Gastroesophageal sphincter (tissue), 4 donors: ENCODE results near the gene MRPS30. TPM values are rescaled to one million over a fixed set of nuclear protein-coding genes. Genes with fewer than 3 reads are reported as not detected.
A peak's percentile ranks its signal among the peaks of the same experiment; 100 is the strongest.
"Not testable (repeated sequence)": the region's sequence is repeated elsewhere in the genome, so short reads cannot be mapped to it uniquely, and the experiment has no call there.

Experiments used
- ATAC-seq: fragments of 150-250 bp; one replicate; pipeline ENCODE4 v1.9.1; 2016; ENCODE audit warnings: mild to moderate bottlenecking, moderate library complexity
- H3K27ac ChIP-seq, 4 donors: fragments of 200-600 bp; sonication (generic) in 3 of 4; 1 replicate in 3 of 4; 2 replicates in 1 of 4; pipeline ENCODE4 v1.5.1; 2016 to 2019
- H3K27me3 ChIP-seq: fragments of 200-600 bp; sonication (generic); one replicate; pipeline ENCODE4 v1.5.1; 2019
- H3K36me3 ChIP-seq, 2 donors: fragments of 200-600 bp; sonication (generic); one replicate each; pipeline ENCODE4 v1.5.1; 2019; ENCODE audit warnings: control low read depth in 1 of 2
- H3K4me1 ChIP-seq, 3 donors: fragments of 200-600 bp; sonication (generic); 1 replicate in 2 of 3; 2 replicates in 1 of 3; pipeline ENCODE4 v1.5.1; 2016 to 2019; ENCODE audit warnings: control low read depth in 2 of 3
- H3K4me3 ChIP-seq, 2 donors: fragments of 200-600 bp; sonication (generic); one replicate each; pipeline ENCODE4 v1.5.1; 2019; ENCODE audit warnings: mild to moderate bottlenecking in 1 of 2, moderate library complexity in 1 of 2
- H3K9me3 ChIP-seq, 3 donors: fragments of 200-600 bp; sonication (generic); one replicate each; pipeline ENCODE4 v1.5.1; 2017 to 2019; ENCODE audit warnings: control low read depth in 2 of 3
- EP300 ChIP-seq: sonication (generic); formaldehyde crosslinking; IDR thresholded peaks from one replicate; pipeline ENCODE4 v1.6.1; 2017; ENCODE audit warnings: antibody characterized with exemption, mild to moderate bottlenecking
- POLR2A ChIP-seq, 2 donors: fragments of 450-650 bp; IDR thresholded peaks; one replicate each; pipeline ENCODE4 v1.6.1; 2017; ENCODE audit warnings: antibody characterized with exemption in 2 of 2, mild to moderate bottlenecking in 2 of 2, moderate library complexity in 1 of 2
- POLR2AphosphoS5 ChIP-seq: sonication (generic); formaldehyde crosslinking; IDR thresholded peaks from one replicate; pipeline ENCODE4 v1.6.1; 2017; ENCODE audit warnings: antibody characterized with exemption
- WGBS, 2 donors: methylation state at CpG; one replicate each; pipeline ENCODE4 v1.1.5; 2018; ENCODE audit warnings: low coverage in 1 of 2; 5-methylcytosine and 5-hydroxymethylcytosine counted together
- total RNA-seq, 4 donors: library from RNA; depleted of rRNA; stranded (reverse); fragments of >200 nt; gene quantifications; one replicate each; pipeline ENCODE4 v1.1.0, GENCODE V29; 2016
- TF ChIP-seq, protein P1 (sequence below), 4 experiments: fragments of 200-600 bp in 2 of 4; fragments of 450-650 bp in 2 of 4; sonication (generic) in 1 of 4; IDR thresholded peaks; one replicate each; pipeline ENCODE4 v1.5.1; 2017 to 2019; ENCODE audit warnings: antibody characterized with exemption in 4 of 4, mild to moderate bottlenecking in 2 of 4, moderate library complexity in 2 of 4

Gene MRPS30
- total RNA-seq, 4 donors from 2014 or later, result 43.8 to 63.8 (median 58.6) TPM

DNA sequence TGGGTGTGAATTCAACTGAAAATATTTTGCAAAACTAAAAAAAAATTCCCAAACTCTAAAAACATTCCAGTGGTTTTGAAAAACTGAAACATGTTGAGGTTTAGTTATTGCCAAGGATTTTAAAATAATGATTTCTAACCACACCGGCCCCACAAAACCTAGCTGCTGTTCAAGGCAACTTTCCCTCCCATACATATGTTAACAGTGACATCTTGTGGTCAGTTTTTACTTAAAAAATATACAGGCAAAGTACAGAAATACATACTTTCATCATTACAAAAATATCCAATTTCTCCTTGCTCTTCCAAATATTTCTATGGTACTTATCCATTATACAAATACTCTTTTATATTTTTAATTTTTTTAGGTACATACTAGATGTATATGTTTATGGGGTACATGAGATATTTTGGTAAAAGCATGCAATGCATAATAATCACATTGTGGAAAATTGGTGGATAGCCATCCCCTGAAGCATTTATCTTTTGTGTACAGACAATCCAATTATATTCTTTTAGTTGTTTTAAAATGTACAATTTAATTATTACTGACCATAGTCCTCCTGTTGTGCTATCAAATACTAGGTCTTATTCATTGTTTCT is 34.4 kb upstream of the MRPS30 start:
- no peaks in the 10 kb centered on the region for H3K36me3 ChIP-seq
- TF ChIP-seq POLR2AphosphoS5, result no peak
- TF ChIP-seq, protein P1, sequence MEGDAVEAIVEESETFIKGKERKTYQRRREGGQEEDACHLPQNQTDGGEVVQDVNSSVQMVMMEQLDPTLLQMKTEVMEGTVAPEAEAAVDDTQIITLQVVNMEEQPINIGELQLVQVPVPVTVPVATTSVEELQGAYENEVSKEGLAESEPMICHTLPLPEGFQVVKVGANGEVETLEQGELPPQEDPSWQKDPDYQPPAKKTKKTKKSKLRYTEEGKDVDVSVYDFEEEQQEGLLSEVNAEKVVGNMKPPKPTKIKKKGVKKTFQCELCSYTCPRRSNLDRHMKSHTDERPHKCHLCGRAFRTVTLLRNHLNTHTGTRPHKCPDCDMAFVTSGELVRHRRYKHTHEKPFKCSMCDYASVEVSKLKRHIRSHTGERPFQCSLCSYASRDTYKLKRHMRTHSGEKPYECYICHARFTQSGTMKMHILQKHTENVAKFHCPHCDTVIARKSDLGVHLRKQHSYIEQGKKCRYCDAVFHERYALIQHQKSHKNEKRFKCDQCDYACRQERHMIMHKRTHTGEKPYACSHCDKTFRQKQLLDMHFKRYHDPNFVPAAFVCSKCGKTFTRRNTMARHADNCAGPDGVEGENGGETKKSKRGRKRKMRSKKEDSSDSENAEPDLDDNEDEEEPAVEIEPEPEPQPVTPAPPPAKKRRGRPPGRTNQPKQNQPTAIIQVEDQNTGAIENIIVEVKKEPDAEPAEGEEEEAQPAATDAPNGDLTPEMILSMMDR (IDR thresholded peaks at IDR 0.05), result peak; percentile 18 to 60 (median 48)
- no peaks in the 10 kb centered on the region for H3K9me3 ChIP-seq
- no peaks in the 10 kb centered on the region for H3K4me1 ChIP-seq
- no peak for ATAC-seq
- H3K4me3 ChIP-seq, result no peak overlapping the region
- H3K27me3 ChIP-seq, result no peaks in the 10 kb centered on the region
- no peak overlapping the region for H3K27ac ChIP-seq
- 0% methylated on average over 1 of the region's 1 CpG for whole genome bisulfite sequencing, 2 donors

DNA sequence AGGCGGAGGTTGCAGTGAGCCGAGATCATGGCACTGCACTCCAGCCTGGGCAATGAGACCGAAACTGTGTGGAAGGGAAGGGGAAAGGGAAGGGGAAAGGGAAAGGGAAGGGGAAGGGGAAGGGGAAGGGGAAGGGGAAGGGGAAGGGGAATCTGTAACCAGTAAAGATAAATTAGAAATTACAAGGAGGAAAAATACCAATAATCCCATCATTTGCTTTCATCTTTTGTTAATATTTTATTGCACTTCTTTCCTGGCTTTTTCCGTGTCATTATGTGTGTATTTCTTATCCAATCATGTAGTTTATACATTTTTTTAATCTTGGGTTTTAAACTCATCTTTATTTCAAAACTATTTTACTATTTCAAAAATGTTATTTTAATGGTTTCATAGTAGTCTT is 29.6 kb upstream of the MRPS30 start:
- Histone ChIP-seq H3K4me3 (no peak overlapping the region), H3K27ac (no peak overlapping the region), H3K4me1 (no peaks in the 10 kb centered on the region), H3K9me3 (no peaks in the 10 kb centered on the region), H3K27me3 (no peaks in the 10 kb centered on the region), H3K36me3 (no peaks in the 10 kb centered on the region)
- TF ChIP-seq EP300, result no peak
- TF ChIP-seq, protein P1 (IDR thresholded peaks at IDR 0.05), result no peak
- TF ChIP-seq POLR2A (IDR thresholded peaks at IDR 0.05), result no peak
- no peak for TF ChIP-seq POLR2AphosphoS5
- ATAC-seq, result no peak
- whole genome bisulfite sequencing, 2 donors, result 95 to 100% methylated on average over 2 to 4 of the region's 4 CpGs

DNA sequence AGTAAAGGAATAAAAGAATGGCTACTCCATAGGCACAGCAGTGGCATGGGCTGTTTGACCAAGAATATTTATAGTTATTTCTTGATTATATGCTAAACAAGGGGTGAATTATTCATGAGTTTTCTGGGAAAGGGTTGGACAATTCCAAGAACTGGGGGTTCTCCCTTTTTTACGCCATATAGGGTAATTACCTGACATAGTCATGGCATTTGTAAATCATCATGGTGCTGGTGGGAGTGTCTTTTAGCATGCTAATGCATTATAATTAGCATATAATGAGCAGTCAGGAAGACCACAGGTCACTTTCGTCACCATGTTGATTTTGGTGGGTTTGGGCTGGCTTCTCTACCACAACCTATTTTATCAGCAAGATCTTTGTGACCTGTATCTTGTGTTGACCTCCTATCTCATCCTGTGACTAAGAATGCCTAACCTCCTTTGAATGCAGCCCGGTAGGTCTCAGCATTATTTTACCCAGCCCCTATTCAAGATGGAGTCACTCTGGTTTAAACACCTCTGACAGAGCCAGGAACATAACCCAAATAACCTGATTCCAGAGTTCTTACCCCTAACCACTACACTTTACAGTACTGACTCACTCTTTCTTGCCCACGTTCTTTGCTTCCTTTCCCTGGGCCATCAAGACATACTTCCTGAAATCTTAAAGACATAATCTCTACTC is 25.0 kb upstream of the MRPS30 start:
- 91 to 94% methylated on average over 3 to 4 of the region's 4 CpGs for WGBS, 2 donors
- H3K36me3 ChIP-seq, result no peaks in the 10 kb centered on the region
- no peaks in the 10 kb centered on the region for H3K9me3 ChIP-seq
- H3K4me3 ChIP-seq, result no peak overlapping the region
- no peaks in the 10 kb centered on the region for H3K27me3 ChIP-seq
- TF ChIP-seq, protein P1 (IDR thresholded peaks at IDR 0.05), result no peak
- no peak for TF ChIP-seq POLR2A (IDR thresholded peaks at IDR 0.05)
- TF ChIP-seq EP300, result no peak
- TF ChIP-seq POLR2AphosphoS5, result no peak
- ATAC-seq, result no peak
- H3K27ac ChIP-seq, result no peak overlapping the region
- H3K4me1 ChIP-seq, result no peaks in the 10 kb centered on the region

DNA sequence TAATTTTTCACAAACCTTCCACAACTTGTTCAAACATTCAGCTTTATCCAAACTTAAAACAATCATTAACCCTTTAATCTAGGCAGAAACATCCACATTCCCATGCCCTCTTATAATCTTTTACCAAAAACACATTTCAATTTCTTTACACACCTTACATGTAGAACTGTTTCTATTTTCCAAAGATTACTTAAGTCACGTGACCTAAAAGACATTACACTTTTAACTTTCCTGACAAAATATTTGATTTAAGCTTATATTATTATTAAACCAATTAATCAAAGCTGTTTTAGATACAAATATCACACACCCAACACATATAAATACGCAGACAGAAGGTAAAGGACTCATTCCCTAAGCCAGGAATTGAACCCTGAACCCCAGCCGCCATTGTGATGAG is 21.0 kb upstream of the MRPS30 start:
- TF ChIP-seq POLR2A (IDR thresholded peaks at IDR 0.05) (no peak), POLR2AphosphoS5 (no peak), EP300 (no peak)
- TF ChIP-seq, protein P1 (IDR thresholded peaks at IDR 0.05), result no peak

DNA sequence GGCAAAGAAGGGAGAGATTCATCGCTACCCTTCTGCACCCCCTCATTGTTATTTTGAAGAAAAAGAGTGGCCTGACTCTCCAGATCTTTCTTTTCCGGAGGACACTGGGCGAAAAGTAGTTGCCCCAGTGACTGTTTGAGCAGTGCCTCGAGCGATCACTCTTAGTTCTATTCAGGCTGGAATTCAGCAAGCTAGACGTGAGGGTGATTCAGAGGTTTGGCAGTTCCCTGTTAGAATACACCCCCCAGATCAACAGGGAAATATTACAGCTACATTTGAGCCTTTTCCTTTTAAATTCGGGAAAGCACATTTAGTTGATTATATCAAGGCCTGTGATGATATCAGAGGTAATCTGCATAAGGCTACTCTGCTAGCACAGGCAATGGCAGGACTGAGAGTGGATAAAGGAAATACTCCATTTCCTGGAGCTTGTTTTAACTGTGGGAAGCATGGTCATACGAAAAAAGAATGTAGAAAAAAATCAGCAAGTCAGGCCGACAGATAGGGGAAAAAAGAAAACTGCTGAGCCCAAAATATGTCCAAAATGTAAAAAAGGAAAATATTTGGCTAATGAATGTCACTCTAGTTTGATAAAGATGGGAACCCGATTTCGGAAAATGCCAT is 19.3 kb upstream of the MRPS30 start:
- WGBS, 2 donors, result 73 to 89% methylated on average over 6 to 11 of the region's 11 CpGs
- not testable (repeated sequence) for ATAC-seq, H3K27ac ChIP-seq, H3K4me3 ChIP-seq, H3K27me3 ChIP-seq, H3K4me1 ChIP-seq
- peaks cover 0 to 14% of the 10 kb centered on the region in 2 donors for H3K36me3 ChIP-seq
- peaks cover 0 to 16% (median 0%) of the 10 kb centered on the region in 3 donors for H3K9me3 ChIP-seq

More for the DNA sequence above, 21.0 kb upstream of the MRPS30 start:
- no peaks in the 10 kb centered on the region for H3K4me1 ChIP-seq
- peaks cover 0 to 7% (median 0%) of the 10 kb centered on the region in 3 donors for H3K9me3 ChIP-seq
- H3K4me3 ChIP-seq, result no peak overlapping the region
- no peak for ATAC-seq
- 86 to 93% methylated on average over 1 to 3 of the region's 3 CpGs for WGBS, 2 donors
- H3K36me3 ChIP-seq, result peaks cover 0 to 2% of the 10 kb centered on the region in 2 donors
- no peak overlapping the region for H3K27ac ChIP-seq
- H3K27me3 ChIP-seq, result no peaks in the 10 kb centered on the region

DNA sequence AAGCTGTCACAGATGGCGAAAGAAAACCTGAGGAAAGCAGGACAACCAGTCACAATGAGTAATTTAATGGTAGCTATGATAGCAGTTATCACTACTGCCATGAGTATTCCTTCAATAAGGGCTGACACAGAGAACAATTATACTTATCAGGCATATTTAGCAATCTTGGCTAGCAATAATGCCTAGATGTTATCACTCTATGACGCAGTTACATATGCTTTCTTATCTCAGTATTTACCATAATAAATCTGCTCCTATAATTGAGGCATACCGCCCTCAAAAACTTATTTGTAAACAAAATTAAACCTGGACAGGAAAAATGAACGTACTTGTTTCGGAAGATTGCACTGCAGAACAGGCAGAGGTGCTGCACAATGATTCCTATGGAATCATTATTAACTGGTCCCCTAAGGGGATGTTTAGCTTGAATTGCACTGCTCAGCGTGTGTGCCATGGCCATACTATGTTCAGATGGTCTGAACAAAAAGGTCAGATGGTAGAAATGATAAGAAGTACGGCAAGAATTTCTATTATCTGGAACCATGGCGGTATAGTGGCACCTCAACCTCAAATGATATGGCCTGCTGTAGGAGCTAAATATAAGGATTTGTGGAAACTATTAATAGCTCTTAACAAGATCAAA is 16.6 kb upstream of the MRPS30 start:
- H3K27ac ChIP-seq, ATAC-seq: not testable (repeated sequence)
- 90 to 95% methylated on average over 8 of the region's 8 CpGs for WGBS, 2 donors

More for the DNA sequence above, 16.6 kb upstream of the MRPS30 start:
- H3K36me3 ChIP-seq, result peaks cover 0 to 14% of the 10 kb centered on the region in 2 donors
- H3K9me3 ChIP-seq, result peaks cover 0 to 25% (median 0%) of the 10 kb centered on the region in 3 donors
- not testable (repeated sequence) for H3K4me3 ChIP-seq, H3K4me1 ChIP-seq, H3K27me3 ChIP-seq
